GM12878 (cell line): Measurements from ENCODE around the gene CDKN2B. TPM values are rescaled to one million over a fixed set of nuclear protein-coding genes. Genes with fewer than 3 reads are reported as not detected.

Experiments
- ATAC-seq: fragments of 200-7000 bp; cut with Tn5 transposase; 3 replicates; pipeline ENCODE4 v1.9.1; 2020; ENCODE audit warnings: mild to moderate bottlenecking, moderate library complexity
- BruUV-seq: library from RNA; stranded (reverse); fragments of 400-500 nt; replicated peaks from 2 replicates; lab custom pipeline; 2021; lab: Mats Ljungman, UMichigan
- CTCF ChIA-PET: fragments of 300-600 bp; sonication (Branson Sonifier 250); formaldehyde crosslinking; extraction: SDS; loops from one replicate; lab custom pipeline; 2021; ENCODE audit warnings: inconsistent platforms; lab: Yijun Ruan, JAX
- POLR2A ChIA-PET: fragments of 350-600 bp; formaldehyde crosslinking; extraction: SDS; loops from one replicate; lab custom pipeline; 2021; ENCODE audit warnings: inconsistent platforms; lab: Charles Lee
- RAD21 ChIA-PET: fragments of 300-600 bp; sonication (Branson Sonifier 250); formaldehyde crosslinking; loops from one replicate; lab custom pipeline; 2023; ENCODE audit warnings: antibody characterized with exemption; ENCODE audit not compliant: unreplicated experiment; lab: Charles Lee
- SMC1A ChIA-PET: fragments of 300-600 bp; sonication (Branson Sonifier 250); formaldehyde crosslinking; loops from one replicate; lab custom pipeline; 2023; ENCODE audit not compliant: unreplicated experiment, uncharacterized antibody; lab: Charles Lee
- DNase-seq: peaks from one replicate; pipeline ENCODE4 v3.0.0-alpha.2; 2011; ENCODE audit warnings: low read depth, low spot score
- FAIRE-seq: peaks from 3 replicates; lab custom pipeline; 2011; peaks lifted over from hg19 to GRCh38; lab: Jason Lieb, UNC
- H2AFZ ChIP-seq: 2 replicates; pipeline ENCODE4 v1.6.0; 2011; ENCODE audit warnings: low read depth, low read length, control low read depth; ENCODE audit not compliant: control insufficient read depth
- H3K27ac ChIP-seq: 2 replicates; pipeline ENCODE4 v1.5.1; 2011; ENCODE audit warnings: control low read depth; ENCODE audit not compliant: control insufficient read depth, insufficient read depth
- H3K27me3 ChIP-seq, 2 experiments: replicated peaks in 1 of 2; 2 replicates each; pipeline versions ENCODE4 v1.6.0 to v1.6.1; 2011; ENCODE audit warnings: low read length in 1 of 2; ENCODE audit not compliant: control insufficient read depth in 2 of 2, insufficient read depth in 2 of 2
- H3K36me3 ChIP-seq, 2 experiments: 2 replicates each; pipeline ENCODE4 v1.5.1; 2011; ENCODE audit warnings: low read length in 1 of 2; ENCODE audit not compliant: control insufficient read depth in 2 of 2, insufficient read depth in 2 of 2
- H3K4me1 ChIP-seq: 2 replicates; pipeline ENCODE4 v1.6.1; 2011; ENCODE audit warnings: mild to moderate bottlenecking, low read length, moderate library complexity, mixed read lengths; ENCODE audit not compliant: control insufficient read depth, insufficient read depth
- H3K4me2 ChIP-seq: 2 replicates; pipeline ENCODE4 v1.6.0; 2011; ENCODE audit warnings: control low read depth; ENCODE audit not compliant: control insufficient read depth, insufficient read depth
- H3K4me3 ChIP-seq: fragments of 200-600 bp; sonication (generic); 2 replicates; pipeline ENCODE4 v1.5.1; 2016
- H3K79me2 ChIP-seq: 2 replicates; pipeline ENCODE4 v1.6.0; 2011; ENCODE audit warnings: low read length; ENCODE audit not compliant: control insufficient read depth, insufficient read depth
- H3K9ac ChIP-seq: 2 replicates; pipeline ENCODE4 v1.8.0; 2011; ENCODE audit warnings: low read length, control low read depth, mixed read lengths; ENCODE audit not compliant: control insufficient read depth, insufficient read depth
- H3K9me3 ChIP-seq: replicated peaks from 3 replicates; pipeline ENCODE4 v1.5.1; 2011; ENCODE audit warnings: mild to moderate bottlenecking, low read length; ENCODE audit not compliant: control insufficient read depth, insufficient read depth
- H4K20me1 ChIP-seq: 2 replicates; pipeline ENCODE4 v1.6.0; 2011; ENCODE audit not compliant: control insufficient read depth, insufficient read depth
- BMI1 ChIP-seq: fragments of 450-650 bp; IDR thresholded peaks from 2 replicates; pipeline ENCODE4 v1.6.1; 2016; ENCODE audit warnings: mild to moderate bottlenecking, moderate library complexity, borderline replicate concordance
- CBX5 ChIP-seq: sonication (generic); IDR thresholded peaks from 2 replicates; pipeline ENCODE4 v1.6.1; 2016; ENCODE audit warnings: low read depth, moderate library complexity, mild to moderate bottlenecking, inconsistent platforms
- EP300 ChIP-seq, 2 experiments: fragments of 150-350 bp in 1 of 2; IDR thresholded peaks; 2 replicates each; pipeline ENCODE4 v1.6.1; 2011 to 2012; ENCODE audit warnings: low read depth in 2 of 2, low read length in 2 of 2, borderline replicate concordance in 1 of 2, improper control_type of control experiment in 1 of 2, inconsistent platforms in 1 of 2; ENCODE audit not compliant: control insufficient read depth in 1 of 2
- FOXK2 ChIP-seq: fragments of 450-650 bp; IDR thresholded peaks from 2 replicates; pipeline ENCODE4 v1.6.1; 2017; ENCODE audit warnings: mild to moderate bottlenecking, moderate library complexity
- IRF4 ChIP-seq: IDR thresholded peaks from 2 replicates; pipeline ENCODE4 v1.6.1; 2011; ENCODE audit warnings: low read depth, low read length
- JUNB ChIP-seq: IDR thresholded peaks from 2 replicates; pipeline ENCODE4 v1.6.1; 2016; ENCODE audit warnings: antibody characterized with exemption, mild to moderate bottlenecking
- MYB ChIP-seq: fragments of 150-350 bp; IDR thresholded peaks from 2 replicates; pipeline ENCODE4 v1.6.1; 2014; ENCODE audit warnings: mild to moderate bottlenecking, low read depth, low read length, borderline replicate concordance
- MYC ChIP-seq: IDR thresholded peaks from 2 replicates; pipeline ENCODE4 v1.6.1; 2011; ENCODE audit warnings: mild to moderate bottlenecking, low read length, moderate library complexity, inconsistent platforms; ENCODE audit not compliant: insufficient read depth, insufficient replicate concordance, insufficient read length, severe bottlenecking
- NBN ChIP-seq: fragments of 450-650 bp; IDR thresholded peaks from 2 replicates; pipeline ENCODE4 v1.6.1; 2016
- PAX5 ChIP-seq: IDR thresholded peaks from 2 replicates; pipeline ENCODE4 v1.6.1; 2011; ENCODE audit warnings: low read depth, low read length, borderline replicate concordance
- PML ChIP-seq: IDR thresholded peaks from 2 replicates; pipeline ENCODE4 v1.6.1; 2012; ENCODE audit warnings: low read length, inconsistent platforms
- RAD21 ChIP-seq: IDR thresholded peaks from 2 replicates; pipeline ENCODE4 v1.6.1; 2011; ENCODE audit warnings: mild to moderate bottlenecking, low read depth, low read length, moderate library complexity; ENCODE audit not compliant: insufficient read depth
- SMAD5 ChIP-seq: IDR thresholded peaks from 2 replicates; pipeline ENCODE4 v1.6.1; 2016; ENCODE audit warnings: antibody characterized with exemption, low read depth
- STAT3 ChIP-seq: IDR thresholded peaks from 2 replicates; pipeline ENCODE4 v1.6.1; 2011; ENCODE audit warnings: low read depth, low read length, improper control_type of control experiment
- TARDBP ChIP-seq: IDR thresholded peaks from 2 replicates; pipeline ENCODE4 v1.6.1; 2016; ENCODE audit warnings: borderline replicate concordance
- WRNIP1 ChIP-seq: IDR thresholded peaks from 2 replicates; pipeline ENCODE4 v1.6.1; 2011; ENCODE audit warnings: low read depth, low read length, improper control_type of control experiment, borderline replicate concordance
- ZBED1 ChIP-seq: IDR thresholded peaks from 2 replicates; pipeline ENCODE4 v1.6.1; 2016; ENCODE audit warnings: borderline replicate concordance
- ZNF274 ChIP-seq: IDR thresholded peaks from one replicate; pipeline ENCODE4 v1.8.0; 2011; ENCODE audit not compliant: insufficient read length, insufficient read depth
- in situ Hi-C: fragments of 300-500 bp; cut with MboI; formaldehyde crosslinking; loops from 9 replicates; pipeline ENCODE4 v1.14.3; 2018; ENCODE audit warnings: mixed read lengths
- intact Hi-C: fragments of 100-400 bp; cut with micrococcal nuclease; formaldehyde crosslinking; loops from one replicate; pipeline ENCODE4 v1.14.2; 2022; ENCODE audit not compliant: unreplicated experiment
- polyA plus RNA-seq, 11 experiments: library from polyadenylated mRNA; depleted of rRNA in 4 of 11; unstranded in 6 of 11; stranded (reverse) in 5 of 11; fragments of >200 nt; fragmentation: Nextera tagmentation in 4 of 11; fragmentation: Illumina TruSeq in 1 of 11; extraction: Ambion mirVana in 4 of 11; extraction: Trizol in 1 of 11; gene quantifications; 1 replicate in 1 of 11; 2 replicates in 10 of 11; pipeline versions ENCODE4 v1.2.1 to v1.2.3, GENCODE V29; 2011 to 2016; ENCODE audit warnings: inconsistent platforms in 2 of 11, missing spikeins in 2 of 11, low read depth in 1 of 11
- total RNA-seq, 4 experiments: library from RNA; depleted of rRNA in 3 of 4; stranded (reverse); fragments of >200 nt in 3 of 4; fragmentation: Illumina TruSeq in 1 of 4; extraction: Trizol in 1 of 4; gene quantifications; 2 replicates each; pipeline versions ENCODE4 v1.2.1 to v1.2.3, GENCODE V29; 2013 to 2021
- TF ChIP-seq, protein P1 (sequence below): fragments of 450-650 bp; IDR thresholded peaks from 2 replicates; pipeline ENCODE4 v1.6.1; 2017; ENCODE audit warnings: mild to moderate bottlenecking, moderate library complexity

Gene CDKN2B
- total and polyA plus RNA-seq, 10 of the 15 experiments (the other 5 are each of a cell fraction or from before 2014, with no cell fraction given) = 0.03 to 0.47 (median 0.08) TPM; not detected in 1

DNA sequence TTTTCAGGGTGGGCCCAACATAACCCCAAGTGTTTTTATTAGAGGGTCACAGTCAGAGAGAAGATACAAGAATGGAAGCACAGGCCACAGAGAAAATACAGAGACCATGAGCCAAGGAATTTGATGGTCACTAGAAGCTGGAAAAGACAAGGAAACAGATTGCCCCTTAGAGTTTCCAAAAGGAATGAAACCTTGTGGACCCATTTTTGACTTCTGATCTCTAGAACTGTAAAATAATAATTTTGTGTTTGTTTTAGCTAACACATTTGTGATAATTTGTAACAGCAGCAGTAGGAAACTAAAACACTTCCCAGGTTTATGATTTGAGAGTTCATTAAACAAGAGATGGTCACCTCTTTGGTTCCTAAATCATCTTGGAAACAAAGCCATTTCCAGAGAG is 36.7 kb downstream of the CDKN2B start:
- ChIA-PET SMC1A (interaction anchor here (1.3 kb wide), 1 partner anchor 19 kb away, joined by 6 read pairs; no protein-coding TSS in a partner anchor), RAD21 (no interaction called here), CTCF (no interaction called here), POLR2A (interaction anchor here (0.5 to 0.7 kb wide), 2 partner anchors 10 to 115 kb away, joined by 3 to 4 read pairs; no protein-coding TSS in a partner anchor)
- H4K20me1 ChIP-seq = no peaks in the 10 kb centered on the region; the same call in 1 of the 2 replicates
- H3K27me3 ChIP-seq = peaks cover 0 to 7% of the 10 kb centered on the region in 2 experiments; a peak in 1 of 4 replicates
- no peak overlapping the region for H3K27ac ChIP-seq
- FAIRE-seq = no peak
- no peak overlapping the region for H3K4me2 ChIP-seq
- no peaks in the 10 kb centered on the region for H3K36me3 ChIP-seq
- peaks cover 8% of the 10 kb centered on the region; the same call in 1 of the 3 replicates for H3K9me3 ChIP-seq
- ATAC-seq = no peak
- intact Hi-C loops = no loop called here
- no peak overlapping the region for H3K4me3 ChIP-seq
- no peak overlapping the region for H2AFZ ChIP-seq
- BruUV-seq = no TSS peak
- no peaks in the 10 kb centered on the region for H3K4me1 ChIP-seq
- no peak overlapping the region for H3K9ac ChIP-seq
- in situ Hi-C loops = no loop called here
- no peaks in the 10 kb centered on the region for H3K79me2 ChIP-seq
- DNase-seq = no peak
- TF ChIP-seq FOXK2 (no peak), PAX5 (no peak), IRF4 (no peak), NBN (no peak), SMAD5 (no peak), EP300 (IDR thresholded peaks at IDR 0.05; ENCODE audit: borderline replicate concordance in 1 of 2, control insufficient read depth in 1 of 2, low read depth in 2 of 2, low read length in 2 of 2) (no peak), ZBED1 (no peak), JUNB (no peak), TARDBP (no peak), MYC (no peak), STAT3 (no peak), RAD21 (no peak), CBX5 (no peak), WRNIP1 (no peak), MYB (no peak), BMI1 (no peak), PML (no peak), ZNF274 (no peak)
- TF ChIP-seq, protein P1, sequence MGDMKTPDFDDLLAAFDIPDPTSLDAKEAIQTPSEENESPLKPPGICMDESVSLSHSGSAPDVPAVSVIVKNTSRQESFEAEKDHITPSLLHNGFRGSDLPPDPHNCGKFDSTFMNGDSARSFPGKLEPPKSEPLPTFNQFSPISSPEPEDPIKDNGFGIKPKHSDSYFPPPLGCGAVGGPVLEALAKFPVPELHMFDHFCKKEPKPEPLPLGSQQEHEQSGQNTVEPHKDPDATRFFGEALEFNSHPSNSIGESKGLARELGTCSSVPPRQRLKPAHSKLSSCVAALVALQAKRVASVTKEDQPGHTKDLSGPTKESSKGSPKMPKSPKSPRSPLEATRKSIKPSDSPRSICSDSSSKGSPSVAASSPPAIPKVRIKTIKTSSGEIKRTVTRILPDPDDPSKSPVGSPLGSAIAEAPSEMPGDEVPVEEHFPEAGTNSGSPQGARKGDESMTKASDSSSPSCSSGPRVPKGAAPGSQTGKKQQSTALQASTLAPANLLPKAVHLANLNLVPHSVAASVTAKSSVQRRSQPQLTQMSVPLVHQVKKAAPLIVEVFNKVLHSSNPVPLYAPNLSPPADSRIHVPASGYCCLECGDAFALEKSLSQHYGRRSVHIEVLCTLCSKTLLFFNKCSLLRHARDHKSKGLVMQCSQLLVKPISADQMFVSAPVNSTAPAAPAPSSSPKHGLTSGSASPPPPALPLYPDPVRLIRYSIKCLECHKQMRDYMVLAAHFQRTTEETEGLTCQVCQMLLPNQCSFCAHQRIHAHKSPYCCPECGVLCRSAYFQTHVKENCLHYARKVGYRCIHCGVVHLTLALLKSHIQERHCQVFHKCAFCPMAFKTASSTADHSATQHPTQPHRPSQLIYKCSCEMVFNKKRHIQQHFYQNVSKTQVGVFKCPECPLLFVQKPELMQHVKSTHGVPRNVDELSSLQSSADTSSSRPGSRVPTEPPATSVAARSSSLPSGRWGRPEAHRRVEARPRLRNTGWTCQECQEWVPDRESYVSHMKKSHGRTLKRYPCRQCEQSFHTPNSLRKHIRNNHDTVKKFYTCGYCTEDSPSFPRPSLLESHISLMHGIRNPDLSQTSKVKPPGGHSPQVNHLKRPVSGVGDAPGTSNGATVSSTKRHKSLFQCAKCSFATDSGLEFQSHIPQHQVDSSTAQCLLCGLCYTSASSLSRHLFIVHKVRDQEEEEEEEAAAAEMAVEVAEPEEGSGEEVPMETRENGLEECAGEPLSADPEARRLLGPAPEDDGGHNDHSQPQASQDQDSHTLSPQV = no peak
